GM10248 (cell line): ENCODE data around the gene CASTOR1.

Experiments used
- CTCF ChIA-PET: fragments of 300-600 bp; sonication (Branson Sonifier 250); formaldehyde crosslinking; extraction: SDS; loops from one replicate; lab custom pipeline; 2021; ENCODE audit warnings: antibody characterized with exemption; lab: Yijun Ruan, JAX
- POLR2A ChIA-PET: fragments of 350-650 bp; sonication (Branson Sonifier 250); formaldehyde crosslinking; extraction: SDS; loops from one replicate; lab custom pipeline; 2020; ENCODE audit warnings: antibody characterized with exemption; lab: Yijun Ruan, JAX
- DNase-seq: peaks from one replicate; pipeline ENCODE4 v3.0.0; 2012; ENCODE audit errors: extremely low spot score
- CTCF ChIP-seq: IDR thresholded peaks from 2 replicates; pipeline ENCODE4 v1.5.1; 2012; ENCODE audit warnings: mild to moderate bottlenecking, low read depth; ENCODE audit errors: extremely low read depth, missing control alignments, control extremely low read depth

The CASTOR1 gene

GRCh38 chr22:30292069-30292970, 3.0 kb upstream of the CASTOR1 start:
- CTCF ChIA-PET: interaction anchor here (1.0 to 10.0 kb wide), 4 partner anchors 11 to 94 kb away, joined by 3 to 307 read pairs (median 162); partner anchors contain the start of genes RNF215 and TBC1D10A
- no peak for DNase-seq
- POLR2A ChIA-PET: no interaction called here
- TF ChIP-seq CTCF: no peak

- CTCF ChIA-PET: interaction anchor here (1.6 to 10.0 kb wide), 6 partner anchors 12 to 95 kb away, joined by 3 to 307 read pairs (median 113); partner anchors contain the start of genes OSM, RNF215 and TBC1D10A
- no peak for TF ChIP-seq CTCF
- DNase-seq: no peak
- POLR2A ChIA-PET: interaction anchor here (2.1 kb wide), 1 partner anchor 36 kb away, joined by 7 read pairs; the partner anchor contains the start of gene TBC1D10A
These were observed 2.0 kb upstream of the CASTOR1 start for GRCh38 chr22:30291058-30291892.

- no peak for TF ChIP-seq CTCF
- ChIA-PET CTCF (interaction anchor here (1.6 to 10.0 kb wide), 9 partner anchors 11 to 184 kb away, joined by 3 to 307 read pairs (median 55); partner anchors contain the start of genes OSM, RNF215 and TBC1D10A), POLR2A (interaction anchor here (2.1 kb wide), 1 partner anchor 36 kb away, joined by 7 read pairs; the partner anchor contains the start of gene TBC1D10A)
- DNase-seq: peak; percentile 43
These were observed 1.2 kb upstream of the CASTOR1 start for GRCh38 chr22:30290342-30291057.

- ChIA-PET POLR2A (interaction anchor here (2.1 kb wide), 1 partner anchor 37 kb away, joined by 7 read pairs; the partner anchor contains the start of gene TBC1D10A), CTCF (interaction anchor here (1.6 to 10.0 kb wide), 10 partner anchors 11 to 183 kb away, joined by 3 to 307 read pairs (median 44); partner anchors contain the start of genes OSM, RNF215 and TBC1D10A)
These were observed 642 bp upstream of the CASTOR1 start for GRCh38 chr22:30289980-30290313.

More at GRCh38 chr22:30289980-30290313, 642 bp upstream of the CASTOR1 start:
- no peak for DNase-seq
- TF ChIP-seq CTCF: no peak
